A673 (cell line): ENCODE results near the gene PLCB4. TPM values are rescaled to one million over a fixed set of nuclear protein-coding genes. Genes with fewer than 3 reads are reported as not detected.

Experiments used
- BruUV-seq: library from RNA; stranded (reverse); fragments of 400-500 nt; replicated peaks from 2 replicates; lab custom pipeline; 2021; lab: Mats Ljungman, UMichigan
- CTCF ChIA-PET: fragments of 300-600 bp; sonication (Branson Sonifier 250); formaldehyde crosslinking; loops from one replicate; lab custom pipeline; 2022; ENCODE audit warnings: antibody characterized with exemption; lab: Charles Lee
- POLR2A ChIA-PET: fragments of 300-600 bp; sonication (Branson Sonifier 250); formaldehyde crosslinking; loops from one replicate; lab custom pipeline; 2022; ENCODE audit warnings: antibody characterized with exemption; ENCODE audit not compliant: low non-redundant PET; lab: Charles Lee
- DNase-seq: peaks from one replicate; pipeline ENCODE4 v3.0.0-alpha.2; 2015; ENCODE audit warnings: low spot score
- H3K27ac ChIP-seq: fragments of 200-600 bp; sonication (generic); 2 replicates; pipeline ENCODE4 v1.5.1; 2016; ENCODE audit warnings: mixed run types, low read depth, mild to moderate bottlenecking, mixed read lengths, antibody characterized with exemption, low read length; ENCODE audit not compliant: poor library complexity, severe bottlenecking
- H3K27me3 ChIP-seq: fragments of 200-600 bp; sonication (generic); replicated peaks from 2 replicates; pipeline ENCODE4 v1.6.1; 2017; ENCODE audit warnings: mixed run types, low read depth, mild to moderate bottlenecking, mixed read lengths, antibody characterized with exemption, low read length; ENCODE audit not compliant: insufficient read depth, poor library complexity
- H3K36me3 ChIP-seq: fragments of 200-600 bp; sonication (generic); 2 replicates; pipeline ENCODE4 v1.6.1; 2016; ENCODE audit warnings: mixed run types, mild to moderate bottlenecking, mixed read lengths, antibody characterized with exemption, low read length; ENCODE audit not compliant: insufficient read depth, poor library complexity, severe bottlenecking
- H3K4me1 ChIP-seq: fragments of 200-600 bp; sonication (generic); 2 replicates; pipeline ENCODE4 v1.6.1; 2017; ENCODE audit warnings: mixed run types, mild to moderate bottlenecking, mixed read lengths, antibody characterized with exemption, low read length; ENCODE audit not compliant: insufficient read depth, poor library complexity, severe bottlenecking
- H3K4me3 ChIP-seq: fragments of 200-600 bp; sonication (generic); 2 replicates; pipeline ENCODE4 v1.5.1; 2016; ENCODE audit warnings: low read depth, mixed run types, mild to moderate bottlenecking, mixed read lengths, low read length; ENCODE audit not compliant: poor library complexity, severe bottlenecking
- H3K9me3 ChIP-seq: fragments of 200-600 bp; sonication (generic); 2 replicates; pipeline ENCODE4 v1.6.1; 2016; ENCODE audit warnings: mixed run types, low read depth, mild to moderate bottlenecking, mixed read lengths, antibody characterized with exemption, low read length; ENCODE audit not compliant: poor library complexity, severe bottlenecking
- EZH2 ChIP-seq: fragments of 200-600 bp; sonication (generic); IDR thresholded peaks from 2 replicates; pipeline ENCODE4 v1.6.1; 2017; ENCODE audit warnings: borderline replicate concordance, low read depth, mild to moderate bottlenecking, mixed read lengths, antibody characterized with exemption, low read length; ENCODE audit not compliant: poor library complexity, severe bottlenecking
- intact Hi-C: fragments of 100-400 bp; cut with micrococcal nuclease; formaldehyde crosslinking; loops from one replicate; pipeline ENCODE4 v1.10.0; 2022; ENCODE audit not compliant: unreplicated experiment
- total RNA-seq: library from RNA; stranded (reverse); gene quantifications from 2 replicates; pipeline ENCODE4 v1.2.3, GENCODE V29; 2021
- TF ChIP-seq, protein P1 (sequence below): fragments of 300-800, 200-600 bp; sonication (generic); conservative IDR thresholded peaks from 2 replicates; pipeline ENCODE4 v1.5.1; 2017; ENCODE audit warnings: low read depth, mild to moderate bottlenecking, antibody characterized with exemption, low read length, moderate library complexity, mixed read lengths

The PLCB4 gene
- total RNA-seq, 1 experiment from 2014 or later: 6.2 TPM

DNA sequence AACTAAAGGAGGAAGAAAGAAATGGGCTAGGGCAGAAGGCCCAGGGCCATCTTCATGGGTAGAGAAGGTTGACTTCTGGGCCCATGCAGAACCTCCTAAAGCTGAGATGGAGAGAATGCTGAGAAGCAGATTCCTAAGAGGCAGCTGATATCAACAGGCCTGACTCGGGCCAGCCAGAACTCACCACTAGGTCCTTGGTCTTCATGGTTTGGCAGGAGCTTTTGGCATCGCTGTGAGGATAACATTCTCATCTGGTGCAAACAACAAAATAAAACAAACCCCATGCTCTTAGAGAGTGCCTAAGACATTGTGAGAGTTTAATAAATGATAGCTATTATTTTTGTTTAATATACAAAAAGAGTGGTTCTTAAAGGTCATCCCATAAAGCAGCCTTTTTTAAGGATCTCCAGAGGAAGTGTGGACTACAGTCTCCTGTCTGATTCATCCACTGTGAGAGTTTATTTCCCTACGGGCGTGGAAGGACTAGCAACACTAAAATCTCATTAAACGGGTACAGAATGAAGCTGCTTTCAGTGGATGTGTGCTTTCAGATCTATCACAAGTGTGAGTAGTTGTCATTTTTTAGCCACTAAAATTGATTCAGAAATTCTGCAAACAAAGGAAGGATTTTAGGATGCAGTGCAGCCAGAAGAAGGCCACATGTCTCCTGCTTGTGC, 160.0 kb downstream of the PLCB4 start:
- H3K27me3 ChIP-seq: peaks cover 4% of the 10 kb centered on the region
- H3K4me3 ChIP-seq: no peak overlapping the region
- H3K4me1 ChIP-seq: no peaks in the 10 kb centered on the region
- H3K27ac ChIP-seq: no peak overlapping the region
- ChIA-PET POLR2A (no interaction called here), CTCF (interaction anchor here (0.8 kb wide), 1 partner anchor 375 kb away, joined by 3 read pairs; no protein-coding TSS in a partner anchor)
- H3K9me3 ChIP-seq: no peaks in the 10 kb centered on the region
- intact Hi-C loops: no loop called here
- BruUV-seq: no TSS peak
- DNase-seq: no peak
- H3K36me3 ChIP-seq: no peaks in the 10 kb centered on the region
- TF ChIP-seq EZH2: no peak
- TF ChIP-seq, protein P1, sequence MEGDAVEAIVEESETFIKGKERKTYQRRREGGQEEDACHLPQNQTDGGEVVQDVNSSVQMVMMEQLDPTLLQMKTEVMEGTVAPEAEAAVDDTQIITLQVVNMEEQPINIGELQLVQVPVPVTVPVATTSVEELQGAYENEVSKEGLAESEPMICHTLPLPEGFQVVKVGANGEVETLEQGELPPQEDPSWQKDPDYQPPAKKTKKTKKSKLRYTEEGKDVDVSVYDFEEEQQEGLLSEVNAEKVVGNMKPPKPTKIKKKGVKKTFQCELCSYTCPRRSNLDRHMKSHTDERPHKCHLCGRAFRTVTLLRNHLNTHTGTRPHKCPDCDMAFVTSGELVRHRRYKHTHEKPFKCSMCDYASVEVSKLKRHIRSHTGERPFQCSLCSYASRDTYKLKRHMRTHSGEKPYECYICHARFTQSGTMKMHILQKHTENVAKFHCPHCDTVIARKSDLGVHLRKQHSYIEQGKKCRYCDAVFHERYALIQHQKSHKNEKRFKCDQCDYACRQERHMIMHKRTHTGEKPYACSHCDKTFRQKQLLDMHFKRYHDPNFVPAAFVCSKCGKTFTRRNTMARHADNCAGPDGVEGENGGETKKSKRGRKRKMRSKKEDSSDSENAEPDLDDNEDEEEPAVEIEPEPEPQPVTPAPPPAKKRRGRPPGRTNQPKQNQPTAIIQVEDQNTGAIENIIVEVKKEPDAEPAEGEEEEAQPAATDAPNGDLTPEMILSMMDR: no peak

DNA sequence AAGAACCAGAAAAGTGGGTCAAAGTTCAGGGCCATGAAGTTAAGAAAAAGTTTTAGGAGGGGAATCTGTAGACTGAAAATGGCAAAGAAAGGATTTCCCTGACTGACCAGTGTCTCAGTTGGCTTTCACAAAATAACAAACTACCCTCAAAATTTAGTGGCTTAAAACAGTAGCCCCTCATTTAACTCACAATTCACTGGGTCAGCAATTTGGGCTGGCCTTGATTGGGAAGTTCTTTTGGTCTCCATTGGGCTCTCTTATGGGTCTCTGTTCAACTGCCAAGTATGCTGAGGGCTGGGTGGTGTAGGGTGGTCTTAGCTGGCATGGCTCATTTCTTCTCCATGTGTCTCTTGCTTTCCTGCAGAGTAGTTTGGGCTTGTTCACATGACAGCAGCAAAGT, 161.5 kb downstream of the PLCB4 start:
- CTCF ChIA-PET: no interaction called here
- no peak for DNase-seq
- Histone ChIP-seq H3K4me3 (no peak overlapping the region), H3K27ac (no peak overlapping the region), H3K36me3 (no peaks in the 10 kb centered on the region), H3K27me3 (peaks cover 4% of the 10 kb centered on the region), H3K4me1 (no peaks in the 10 kb centered on the region), H3K9me3 (no peaks in the 10 kb centered on the region)
- POLR2A ChIA-PET: no interaction called here
- intact Hi-C loops: no loop called here
- no peak for TF ChIP-seq EZH2
- TF ChIP-seq, protein P1: no peak
- BruUV-seq: no TSS peak

DNA sequence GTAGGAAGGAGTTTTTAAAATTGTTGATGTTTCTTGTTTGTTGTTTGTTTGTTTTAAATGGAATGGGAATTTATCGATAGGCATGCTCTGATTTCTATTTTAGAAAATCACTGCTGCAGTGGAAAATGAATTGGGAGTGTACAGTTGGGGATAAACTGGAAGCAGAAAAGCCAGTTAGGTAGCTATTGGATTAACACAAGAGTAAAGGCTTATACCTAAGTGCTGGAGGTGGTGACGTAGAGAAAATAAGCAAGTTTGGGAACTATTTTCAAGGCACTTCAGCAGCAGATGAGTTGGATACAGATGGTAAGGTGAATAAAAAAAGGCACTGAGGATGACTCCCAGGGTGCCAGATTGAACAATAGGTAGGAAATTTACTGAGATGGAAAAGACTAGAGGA, 164.9 kb downstream of the PLCB4 start:
- no TSS peak for BruUV-seq
- H3K9me3 ChIP-seq: no peaks in the 10 kb centered on the region
- no peaks in the 10 kb centered on the region for H3K27me3 ChIP-seq
- POLR2A ChIA-PET: no interaction called here
- DNase-seq: no peak
- TF ChIP-seq, protein P1: no peak
- TF ChIP-seq EZH2: no peak
- H3K4me1 ChIP-seq: peaks cover 8% of the 10 kb centered on the region
- H3K4me3 ChIP-seq: no peak overlapping the region
- no peaks in the 10 kb centered on the region for H3K36me3 ChIP-seq
- intact Hi-C loops: no loop called here
- CTCF ChIA-PET: no interaction called here
- no peak overlapping the region for H3K27ac ChIP-seq
